Lower leg skin (tissue), 3 donors: ENCODE data around the gene TSSC4.

Experiments
- POLR2A ChIP-seq, 2 donors: fragments of 450-650 bp; IDR thresholded peaks; one replicate each; pipeline ENCODE4 v1.6.1; 2016 to 2017; ENCODE audit warnings: antibody characterized with exemption in 2 of 2, mild to moderate bottlenecking in 1 of 2, moderate library complexity in 1 of 2
- TF ChIP-seq, protein P1 (sequence below), 3 donors: fragments of 450-650 bp; IDR thresholded peaks; one replicate each; pipeline ENCODE4 v1.5.1; 2016; ENCODE audit warnings: antibody characterized with exemption in 3 of 3, mild to moderate bottlenecking in 3 of 3, moderate library complexity in 2 of 3

DNA sequence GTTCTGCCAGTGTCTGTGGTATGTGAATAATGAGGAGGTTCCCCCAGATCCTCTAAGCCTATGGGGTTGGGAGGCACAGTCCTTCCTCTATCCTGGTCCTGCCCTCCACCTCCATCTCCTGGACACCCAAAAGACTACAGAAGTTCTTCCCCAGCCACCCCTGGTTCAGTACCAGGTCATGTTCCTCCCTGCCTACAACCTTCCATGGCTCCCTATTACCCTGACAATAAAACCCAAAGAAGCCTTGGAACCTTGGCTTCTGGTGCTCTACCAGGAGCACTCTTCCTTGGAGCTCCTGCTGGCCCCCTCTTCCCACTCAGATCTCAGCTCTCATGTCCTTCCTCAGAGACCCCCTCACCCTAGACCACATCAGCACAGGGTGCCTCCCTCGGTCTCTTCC lies 30.8 kb downstream of the TSSC4 start:
- TF ChIP-seq POLR2A (IDR thresholded peaks at IDR 0.05) = no peak
- TF ChIP-seq, protein P1, sequence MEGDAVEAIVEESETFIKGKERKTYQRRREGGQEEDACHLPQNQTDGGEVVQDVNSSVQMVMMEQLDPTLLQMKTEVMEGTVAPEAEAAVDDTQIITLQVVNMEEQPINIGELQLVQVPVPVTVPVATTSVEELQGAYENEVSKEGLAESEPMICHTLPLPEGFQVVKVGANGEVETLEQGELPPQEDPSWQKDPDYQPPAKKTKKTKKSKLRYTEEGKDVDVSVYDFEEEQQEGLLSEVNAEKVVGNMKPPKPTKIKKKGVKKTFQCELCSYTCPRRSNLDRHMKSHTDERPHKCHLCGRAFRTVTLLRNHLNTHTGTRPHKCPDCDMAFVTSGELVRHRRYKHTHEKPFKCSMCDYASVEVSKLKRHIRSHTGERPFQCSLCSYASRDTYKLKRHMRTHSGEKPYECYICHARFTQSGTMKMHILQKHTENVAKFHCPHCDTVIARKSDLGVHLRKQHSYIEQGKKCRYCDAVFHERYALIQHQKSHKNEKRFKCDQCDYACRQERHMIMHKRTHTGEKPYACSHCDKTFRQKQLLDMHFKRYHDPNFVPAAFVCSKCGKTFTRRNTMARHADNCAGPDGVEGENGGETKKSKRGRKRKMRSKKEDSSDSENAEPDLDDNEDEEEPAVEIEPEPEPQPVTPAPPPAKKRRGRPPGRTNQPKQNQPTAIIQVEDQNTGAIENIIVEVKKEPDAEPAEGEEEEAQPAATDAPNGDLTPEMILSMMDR (IDR thresholded peaks at IDR 0.05) = no peak
